A673 (cell line): ENCODE data around the gene BPTF. TPM values are rescaled to one million over a fixed set of nuclear protein-coding genes. Genes with fewer than 3 reads are reported as not detected.

Experiments used
- BruUV-seq: library from RNA; stranded (reverse); fragments of 400-500 nt; replicated peaks from 2 replicates; lab custom pipeline; 2021; lab: Mats Ljungman, UMichigan
- CTCF ChIA-PET: fragments of 300-600 bp; sonication (Branson Sonifier 250); formaldehyde crosslinking; loops from one replicate; lab custom pipeline; 2022; ENCODE audit warnings: antibody characterized with exemption; lab: Charles Lee
- POLR2A ChIA-PET: fragments of 300-600 bp; sonication (Branson Sonifier 250); formaldehyde crosslinking; loops from one replicate; lab custom pipeline; 2022; ENCODE audit warnings: antibody characterized with exemption; ENCODE audit not compliant: low non-redundant PET; lab: Charles Lee
- DNase-seq: peaks from one replicate; pipeline ENCODE4 v3.0.0-alpha.2; 2015; ENCODE audit warnings: low spot score
- H3K27ac ChIP-seq: fragments of 200-600 bp; sonication (generic); 2 replicates; pipeline ENCODE4 v1.5.1; 2016; ENCODE audit warnings: mixed run types, low read depth, mild to moderate bottlenecking, mixed read lengths, antibody characterized with exemption, low read length; ENCODE audit not compliant: poor library complexity, severe bottlenecking
- H3K27me3 ChIP-seq: fragments of 200-600 bp; sonication (generic); replicated peaks from 2 replicates; pipeline ENCODE4 v1.6.1; 2017; ENCODE audit warnings: mixed run types, low read depth, mild to moderate bottlenecking, mixed read lengths, antibody characterized with exemption, low read length; ENCODE audit not compliant: insufficient read depth, poor library complexity
- H3K36me3 ChIP-seq: fragments of 200-600 bp; sonication (generic); 2 replicates; pipeline ENCODE4 v1.6.1; 2016; ENCODE audit warnings: mixed run types, mild to moderate bottlenecking, mixed read lengths, antibody characterized with exemption, low read length; ENCODE audit not compliant: insufficient read depth, poor library complexity, severe bottlenecking
- H3K4me1 ChIP-seq: fragments of 200-600 bp; sonication (generic); 2 replicates; pipeline ENCODE4 v1.6.1; 2017; ENCODE audit warnings: mixed run types, mild to moderate bottlenecking, mixed read lengths, antibody characterized with exemption, low read length; ENCODE audit not compliant: insufficient read depth, poor library complexity, severe bottlenecking
- H3K4me3 ChIP-seq: fragments of 200-600 bp; sonication (generic); 2 replicates; pipeline ENCODE4 v1.5.1; 2016; ENCODE audit warnings: low read depth, mixed run types, mild to moderate bottlenecking, mixed read lengths, low read length; ENCODE audit not compliant: poor library complexity, severe bottlenecking
- H3K9me3 ChIP-seq: fragments of 200-600 bp; sonication (generic); 2 replicates; pipeline ENCODE4 v1.6.1; 2016; ENCODE audit warnings: mixed run types, low read depth, mild to moderate bottlenecking, mixed read lengths, antibody characterized with exemption, low read length; ENCODE audit not compliant: poor library complexity, severe bottlenecking
- EZH2 ChIP-seq: fragments of 200-600 bp; sonication (generic); IDR thresholded peaks from 2 replicates; pipeline ENCODE4 v1.6.1; 2017; ENCODE audit warnings: borderline replicate concordance, low read depth, mild to moderate bottlenecking, mixed read lengths, antibody characterized with exemption, low read length; ENCODE audit not compliant: poor library complexity, severe bottlenecking
- intact Hi-C: fragments of 100-400 bp; cut with micrococcal nuclease; formaldehyde crosslinking; loops from one replicate; pipeline ENCODE4 v1.10.0; 2022; ENCODE audit not compliant: unreplicated experiment
- total RNA-seq: library from RNA; stranded (reverse); gene quantifications from 2 replicates; pipeline ENCODE4 v1.2.3, GENCODE V29; 2021
- TF ChIP-seq, protein P1 (sequence below): fragments of 300-800, 200-600 bp; sonication (generic); conservative IDR thresholded peaks from 2 replicates; pipeline ENCODE4 v1.5.1; 2017; ENCODE audit warnings: low read depth, mild to moderate bottlenecking, antibody characterized with exemption, low read length, moderate library complexity, mixed read lengths

The BPTF gene
- total RNA-seq, 1 experiment from 2014 or later, result 108 TPM

DNA sequence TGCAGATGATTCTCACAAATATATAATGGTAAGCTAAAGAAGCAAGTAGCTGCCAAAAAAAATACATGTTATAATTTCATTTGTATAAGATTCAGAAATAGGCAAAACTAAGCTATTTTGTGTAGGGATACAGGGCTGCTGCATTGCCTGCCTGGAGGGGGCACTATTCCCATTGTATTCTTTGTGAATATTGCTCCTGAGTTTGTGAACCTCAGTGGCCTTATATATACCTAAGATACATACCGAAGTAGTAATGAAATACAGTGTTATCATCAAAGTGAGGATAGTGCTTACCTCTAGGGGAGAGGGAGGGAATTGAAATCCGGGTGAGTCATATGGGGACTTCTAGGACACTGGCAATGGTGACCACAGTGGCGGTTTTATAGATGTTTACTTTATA lies 117.5 kb downstream of the BPTF start:
- TF ChIP-seq, protein P1, sequence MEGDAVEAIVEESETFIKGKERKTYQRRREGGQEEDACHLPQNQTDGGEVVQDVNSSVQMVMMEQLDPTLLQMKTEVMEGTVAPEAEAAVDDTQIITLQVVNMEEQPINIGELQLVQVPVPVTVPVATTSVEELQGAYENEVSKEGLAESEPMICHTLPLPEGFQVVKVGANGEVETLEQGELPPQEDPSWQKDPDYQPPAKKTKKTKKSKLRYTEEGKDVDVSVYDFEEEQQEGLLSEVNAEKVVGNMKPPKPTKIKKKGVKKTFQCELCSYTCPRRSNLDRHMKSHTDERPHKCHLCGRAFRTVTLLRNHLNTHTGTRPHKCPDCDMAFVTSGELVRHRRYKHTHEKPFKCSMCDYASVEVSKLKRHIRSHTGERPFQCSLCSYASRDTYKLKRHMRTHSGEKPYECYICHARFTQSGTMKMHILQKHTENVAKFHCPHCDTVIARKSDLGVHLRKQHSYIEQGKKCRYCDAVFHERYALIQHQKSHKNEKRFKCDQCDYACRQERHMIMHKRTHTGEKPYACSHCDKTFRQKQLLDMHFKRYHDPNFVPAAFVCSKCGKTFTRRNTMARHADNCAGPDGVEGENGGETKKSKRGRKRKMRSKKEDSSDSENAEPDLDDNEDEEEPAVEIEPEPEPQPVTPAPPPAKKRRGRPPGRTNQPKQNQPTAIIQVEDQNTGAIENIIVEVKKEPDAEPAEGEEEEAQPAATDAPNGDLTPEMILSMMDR, result peak; percentile 76
- TF ChIP-seq EZH2, result no peak
- H3K36me3 ChIP-seq, result peaks cover 76% of the 10 kb centered on the region
- peak; percentile 15 for DNase-seq
- ChIA-PET CTCF (interaction anchor here (0.6 to 1.6 kb wide), 6 partner anchors 10 to 515 kb away, joined by 3 to 5 read pairs (median 4); partner anchors contain the start of gene WIPI1), POLR2A (no interaction called here)
- intact Hi-C loops, result no loop called here
- no peak overlapping the region for H3K4me3 ChIP-seq
- H3K27ac ChIP-seq, result no peak overlapping the region
- no TSS peak for BruUV-seq
- H3K9me3 ChIP-seq, result no peaks in the 10 kb centered on the region
- no peaks in the 10 kb centered on the region for H3K27me3 ChIP-seq
- peaks cover 22% of the 10 kb centered on the region for H3K4me1 ChIP-seq

DNA sequence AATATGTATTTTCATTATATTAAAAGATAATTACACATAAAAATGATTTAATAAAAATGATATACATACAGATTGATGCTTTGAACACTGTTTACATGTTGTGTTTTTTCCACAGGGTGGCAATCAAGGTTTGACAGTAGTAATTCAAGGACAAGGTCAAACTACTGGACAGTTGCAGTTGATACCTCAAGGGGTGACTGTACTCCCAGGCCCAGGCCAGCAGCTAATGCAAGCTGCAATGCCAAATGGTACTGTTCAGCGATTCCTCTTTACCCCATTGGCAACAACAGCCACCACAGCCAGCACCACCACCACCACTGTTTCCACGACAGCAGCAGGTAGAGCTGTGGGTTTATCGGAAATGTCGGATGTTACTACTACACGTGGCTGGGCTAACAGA lies 118.7 kb downstream of the BPTF start:
- ChIA-PET CTCF (interaction anchor here (1.6 kb wide), 1 partner anchor 76 kb away, joined by 4 read pairs; no protein-coding TSS in a partner anchor), POLR2A (no interaction called here)
- H3K36me3 ChIP-seq, result peaks cover 88% of the 10 kb centered on the region
- BruUV-seq, result no TSS peak
- no peak overlapping the region for H3K4me3 ChIP-seq
- no peaks in the 10 kb centered on the region for H3K9me3 ChIP-seq
- intact Hi-C loops, result no loop called here
- H3K27ac ChIP-seq, result no peak overlapping the region
- H3K27me3 ChIP-seq, result no peaks in the 10 kb centered on the region
- TF ChIP-seq, protein P1, result no peak
- TF ChIP-seq EZH2, result no peak
- H3K4me1 ChIP-seq, result peaks cover 10% of the 10 kb centered on the region
- DNase-seq, result no peak

DNA sequence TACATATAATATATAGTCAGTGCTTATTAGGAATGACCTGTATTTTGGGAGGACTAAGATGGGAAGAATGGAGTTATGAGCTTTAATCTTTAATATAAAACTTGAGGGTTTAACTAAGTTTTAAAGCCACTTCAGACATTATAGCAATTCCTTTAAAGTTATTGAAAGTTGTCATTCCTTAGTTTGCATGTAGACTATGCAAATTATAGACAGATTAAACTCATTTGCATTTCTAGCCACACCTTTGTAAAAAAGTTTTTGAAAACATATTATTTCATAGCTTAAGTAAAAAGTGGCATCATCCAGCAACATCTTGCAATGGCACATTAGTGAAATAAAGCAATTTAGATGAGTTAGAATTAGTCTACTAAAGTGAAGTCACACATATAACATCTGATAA lies 121.2 kb downstream of the BPTF start:
- ChIA-PET POLR2A (no interaction called here), CTCF (no interaction called here)
- Histone ChIP-seq H3K36me3 (peaks cover 89% of the 10 kb centered on the region), H3K27ac (no peak overlapping the region), H3K27me3 (no peaks in the 10 kb centered on the region), H3K4me1 (no peaks in the 10 kb centered on the region), H3K9me3 (no peaks in the 10 kb centered on the region), H3K4me3 (no peak overlapping the region)
- TF ChIP-seq, protein P1, result no peak
- TF ChIP-seq EZH2, result no peak
- DNase-seq, result no peak
- intact Hi-C loops, result no loop called here
- BruUV-seq, result no TSS peak
